Astrocyte of the spinal cord (primary cell): ENCODE results near the gene STAT3.

ENCODE experiments used
- DNase-seq: peaks from one replicate; pipeline ENCODE4 v3.0.0; 2011; ENCODE audit warnings: low read depth, low spot score
- H3K4me3 ChIP-seq: 2 replicates; pipeline ENCODE4 v1.5.1; 2011; ENCODE audit warnings: low read depth, mild to moderate bottlenecking, low read length, moderate library complexity
- CTCF ChIP-seq: IDR thresholded peaks from 2 replicates; pipeline ENCODE4 v1.5.1; 2012; ENCODE audit warnings: low read depth, mild to moderate bottlenecking, low read length, inconsistent platforms
- in situ Hi-C: cut with HindIII; loops from 2 replicates; pipeline ENCODE4 v1.10.0; 2017; ENCODE audit warnings: low sequenced_read_pairs

STAT3 gene

DNA sequence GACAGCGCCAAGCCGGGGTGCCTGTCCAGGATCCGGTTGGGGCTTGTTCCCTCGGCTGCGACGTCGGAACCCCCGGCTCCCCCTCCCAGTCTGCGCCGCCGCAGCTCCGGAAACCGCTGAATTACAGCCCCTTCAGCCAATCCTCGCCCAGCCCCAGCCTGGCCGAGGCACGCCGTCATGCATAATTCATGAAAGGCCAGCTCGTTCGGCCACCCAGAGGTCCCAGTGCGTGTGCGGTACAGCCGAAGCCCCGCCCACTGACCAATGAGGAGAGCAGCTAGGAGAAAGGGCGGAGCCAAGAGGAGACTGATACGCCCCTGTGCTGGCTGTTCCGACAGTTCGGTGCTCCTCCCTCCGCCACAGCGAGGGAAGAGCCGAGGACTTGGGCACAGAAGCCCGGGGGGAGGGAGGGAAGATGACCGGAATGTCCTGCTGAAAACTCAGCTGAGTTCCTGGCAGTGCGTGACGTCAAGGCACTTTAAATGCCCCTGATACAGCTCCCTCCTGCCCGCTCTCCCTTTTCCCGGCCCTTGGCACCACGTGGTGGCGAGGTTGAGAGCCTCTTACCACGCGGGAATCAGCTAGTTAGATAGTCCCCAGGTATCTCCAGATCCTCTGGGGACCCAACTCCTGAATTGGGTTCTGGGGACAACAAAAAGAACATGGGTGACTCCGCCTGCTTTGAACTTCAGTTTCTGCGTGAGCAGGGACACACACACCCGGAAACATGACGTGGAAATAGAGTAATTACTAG is at the start of gene STAT3:
STAT3 (minus strand) TSS at position 62 of the 754 bp plus-strand sequence. CDS start 39,926 bp downstream, outside the sequence.
- H3K4me3 ChIP-seq, result peak within 1 kb of the TSS; percentile 80
- peak; percentile 100 for DNase-seq
- in situ Hi-C loops, result no loop called here
- TF ChIP-seq CTCF, result no peak

- DNase-seq, result peak; percentile 94
- in situ Hi-C loops, result no loop called here
- TF ChIP-seq CTCF, result no peak
- no peak overlapping the region for H3K4me3 ChIP-seq
Measured at GRCh38 chr17:42436391-42436790, 48.1 kb upstream of the STAT3 start.

DNA sequence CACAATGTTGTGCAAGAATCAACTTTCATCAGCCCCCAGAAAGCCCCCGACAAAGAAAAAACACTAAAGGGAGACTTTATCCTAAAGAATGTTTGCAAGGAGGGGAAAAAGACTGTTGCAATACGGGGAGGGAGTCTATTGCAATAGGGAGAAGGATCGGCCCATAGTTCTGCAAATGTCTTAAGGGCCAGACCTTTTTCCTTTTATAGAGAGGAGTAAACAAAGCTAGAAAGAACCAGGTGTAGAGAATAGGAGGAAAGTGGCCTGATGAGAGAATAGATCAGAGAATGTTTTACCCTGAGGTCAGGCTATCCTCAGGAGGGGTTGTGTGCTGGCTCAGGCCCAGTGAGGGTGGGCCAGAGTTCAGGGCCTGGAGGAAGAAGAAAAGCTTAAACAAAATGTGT is 43.5 kb upstream of the STAT3 start:
- no peak for TF ChIP-seq CTCF
- H3K4me3 ChIP-seq, result no peak overlapping the region
- in situ Hi-C loops, result no loop called here
- DNase-seq, result no peak

- in situ Hi-C loops, result no loop called here
- DNase-seq, result no peak
- no peak overlapping the region for H3K4me3 ChIP-seq
- no peak for TF ChIP-seq CTCF
Measured at GRCh38 chr17:42429726-42430447, 41.6 kb upstream of the STAT3 start.

GRCh38 chr17:42428141-42428944 is 40.1 kb upstream of the STAT3 start:
- in situ Hi-C loops, result no loop called here
- no peak overlapping the region for H3K4me3 ChIP-seq

More at GRCh38 chr17:42428141-42428944, 40.1 kb upstream of the STAT3 start:
- peak; percentile 97 for DNase-seq
- peak; percentile 81 for TF ChIP-seq CTCF
